Metanephros (tissue), 1 donor: ENCODE measurements around the gene STK17A. TPM values are rescaled to one million over a fixed set of nuclear protein-coding genes. Genes with fewer than 3 reads are reported as not detected.

Experiments
- total RNA-seq: library from RNA; depleted of rRNA; stranded (reverse); fragments of >200 nt; gene quantifications from one replicate; pipeline ENCODE4 v1.2.3, GENCODE V29; 2014

STK17A gene
- 9.2 TPM for total RNA-seq

DNA sequence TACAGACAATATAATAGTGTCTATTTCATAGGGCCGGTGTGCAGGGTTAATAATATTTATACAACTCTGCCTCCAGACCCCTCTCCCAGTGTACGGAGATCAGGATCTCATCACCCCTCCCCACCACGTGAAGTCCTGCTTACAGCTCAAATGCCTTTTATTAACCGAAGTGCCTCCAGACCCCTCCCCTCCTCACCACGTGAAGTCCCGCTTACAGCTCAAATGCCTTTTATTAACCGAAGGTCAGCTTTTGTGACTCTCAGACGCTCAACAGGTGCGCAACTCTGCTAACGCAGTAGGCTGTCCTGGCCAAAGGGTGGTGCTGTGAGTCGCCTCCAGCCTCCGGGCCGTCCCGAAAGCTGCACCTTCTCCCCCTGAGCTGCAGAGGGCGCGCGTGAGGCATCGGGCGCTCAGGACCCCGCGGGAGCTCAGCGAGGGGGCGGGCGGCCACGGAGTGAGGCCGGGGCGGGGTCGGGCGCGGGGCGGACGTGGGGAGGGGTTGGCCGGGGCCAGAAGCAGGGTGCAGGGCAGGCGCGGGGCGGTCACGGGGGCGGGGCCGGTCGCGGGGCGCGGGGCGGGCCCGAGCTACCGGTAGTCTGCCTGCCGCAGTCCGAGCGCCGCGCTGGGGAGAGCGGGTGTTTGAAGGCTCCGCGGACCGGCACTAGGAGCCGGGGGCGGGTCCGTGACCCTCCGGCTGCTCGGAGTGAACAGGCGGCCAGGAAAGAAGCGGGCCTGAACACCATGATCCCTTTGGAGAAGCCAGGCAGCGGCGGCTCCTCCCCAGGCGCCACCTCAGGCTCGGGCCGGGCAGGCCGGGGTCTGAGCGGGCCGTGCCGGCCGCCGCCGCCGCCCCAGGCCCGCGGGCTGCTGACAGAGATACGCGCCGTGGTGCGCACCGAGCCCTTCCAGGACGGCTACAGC is at the start of gene STK17A:
Gene STK17A (plus strand): TSS at position 606 of the 921 bp plus-strand sequence. CDS start 136 bp downstream, at position 742.

Other genes with a start within 250 kb of the STK17A start
- 75.8 TPM for gene COA1, start 146.4 kb downstream of the STK17A start, total RNA-seq
- 24.2 TPM for gene BLVRA, start 175.6 kb downstream of the STK17A start, total RNA-seq